Measurements from ENCODE around the gene SLC10A3.

The SLC10A3 gene

DNA sequence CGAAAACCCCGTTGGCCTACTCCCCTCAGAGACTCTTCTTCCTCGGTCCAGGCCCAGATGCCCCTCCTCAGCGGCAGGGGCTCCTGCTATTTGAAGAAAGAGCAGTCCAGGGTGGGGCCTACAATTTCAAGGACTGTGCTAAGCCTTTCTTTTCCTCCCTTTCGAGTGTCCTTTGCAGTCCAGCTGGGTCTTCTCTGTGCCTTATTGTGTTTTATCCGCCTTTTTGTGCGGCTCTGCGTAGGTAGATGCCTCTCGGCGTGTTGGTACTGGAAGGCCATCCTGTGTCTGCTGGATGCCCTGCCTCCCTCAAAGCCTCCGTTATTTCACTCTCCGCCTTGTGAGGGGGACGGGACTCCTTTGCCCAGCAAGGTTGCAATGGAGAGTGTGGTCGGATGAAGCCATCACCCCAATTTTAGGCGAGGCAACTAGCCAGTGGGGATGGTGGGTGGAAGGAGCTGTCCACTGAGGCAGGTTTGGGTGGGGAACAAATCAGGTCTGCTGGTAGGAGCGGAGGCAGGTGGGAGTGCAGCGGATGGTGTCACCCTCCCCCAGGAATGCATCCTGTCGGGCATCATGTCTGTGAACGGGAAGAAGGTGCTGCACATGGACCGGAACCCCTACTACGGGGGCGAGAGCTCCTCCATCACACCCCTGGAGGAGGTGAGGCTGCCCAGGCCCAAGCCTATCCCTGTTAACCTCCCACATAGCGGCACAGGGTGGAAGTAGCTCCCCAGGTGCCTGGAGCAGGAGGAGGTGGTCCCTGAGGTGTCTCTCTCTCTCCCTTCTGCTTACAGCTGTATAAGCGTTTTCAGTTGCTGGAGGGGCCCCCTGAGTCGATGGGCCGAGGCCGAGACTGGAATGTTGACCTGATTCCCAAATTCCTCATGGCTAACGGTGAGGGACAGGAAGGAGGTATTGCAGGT, 52.2 kb downstream of the SLC10A3 start:
- DNase-seq, result no peak
